ENCODE measurements around the gene RGS7. TPM values are rescaled to one million over a fixed set of nuclear protein-coding genes. Genes with fewer than 3 reads are reported as not detected.

Gene RGS7
- total RNA-seq, 1 experiment from 2014 or later, result 1.5 TPM

DNA sequence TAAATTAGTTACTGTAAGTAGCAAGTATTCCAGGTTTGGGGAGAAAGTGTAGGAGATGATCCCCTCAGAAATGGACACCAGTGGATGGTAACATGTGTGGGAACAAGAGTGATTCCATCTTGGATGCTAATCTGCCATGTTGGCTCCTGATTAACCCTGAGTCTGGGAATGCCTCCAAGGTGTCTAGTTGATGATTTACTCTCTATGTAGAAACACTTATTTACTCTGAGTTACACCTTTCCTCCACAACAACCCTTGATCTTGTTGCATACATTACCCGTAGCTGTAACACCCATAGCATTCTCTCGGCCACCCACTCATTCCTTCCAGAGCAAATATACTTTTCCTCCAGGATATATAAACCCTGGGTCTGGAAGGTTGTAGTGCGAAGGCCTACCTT, 429.2 kb downstream of the RGS7 start:
- Histone ChIP-seq H3K4me2 (ENCODE audit: insufficient read depth, insufficient read length, low read length) (no peak overlapping the region), H3K9me3 (ENCODE audit: control insufficient read depth, low read depth, low read length) (no peaks in the 10 kb centered on the region), H4K91ac (ENCODE audit: insufficient read length, low read depth, low read length) (no peak overlapping the region), H3K27me3 (ENCODE audit: insufficient read depth, low read length) (no peaks in the 10 kb centered on the region), H2BK15ac (ENCODE audit: low read depth, low read length) (no peak overlapping the region), H3K79me2 (ENCODE audit: insufficient read depth, low read length) (no peaks in the 10 kb centered on the region), H4K8ac (replicated peaks; ENCODE audit: insufficient read length, low read depth, low read length) (no peak overlapping the region), H3T11ph (ENCODE audit: low read length) (no peak overlapping the region), H2BK120ac (ENCODE audit: low read depth, low read length, poor library complexity, severe bottlenecking) (no peak overlapping the region), H3K4ac (ENCODE audit: low read depth, low read length) (no peak overlapping the region), H2AK5ac (ENCODE audit: insufficient read length, low read length) (no peak overlapping the region), H4K20me1 (ENCODE audit: control insufficient read depth, insufficient read depth, insufficient read length) (no peaks in the 10 kb centered on the region), H3K23me2 (ENCODE audit: insufficient read length, low read depth, low read length, poor library complexity, severe bottlenecking) (no peaks in the 10 kb centered on the region), H3K79me1 (ENCODE audit: insufficient read depth, low read depth, low read length, poor library complexity, severe bottlenecking) (no peaks in the 10 kb centered on the region), H3K14ac (ENCODE audit: insufficient read depth, low read length) (no peak overlapping the region), H3K23ac (ENCODE audit: insufficient read length, low read depth, low read length) (no peak overlapping the region), H2BK5ac (ENCODE audit: insufficient read length, low read length) (no peak overlapping the region), H2AFZ (ENCODE audit: low read length) (no peak overlapping the region), H3K4me1 (ENCODE audit: insufficient read depth, low read length) (no peaks in the 10 kb centered on the region), H3K18ac (ENCODE audit: insufficient read length, low read depth, low read length) (no peak overlapping the region), H4K5ac (ENCODE audit: insufficient read length, low read depth, low read length) (no peak overlapping the region), H3K56ac (ENCODE audit: insufficient read length, low read depth, low read length) (no peak overlapping the region), H2BK20ac (ENCODE audit: low read depth, low read length, poor library complexity, severe bottlenecking) (no peak overlapping the region), H3K27ac (ENCODE audit: insufficient read length, low read depth, low read length) (no peak overlapping the region), H3K9ac (ENCODE audit: extremely low read depth, insufficient read length, low read length) (no peak overlapping the region), H2BK12ac (ENCODE audit: insufficient read length, low read depth, low read length) (no peak overlapping the region)
- Mint-ChIP-seq H3K27me3 (ENCODE audit: low read depth) (no peaks in the 10 kb centered on the region), H3K4me3 (no peak overlapping the region), H3K9me3 (peaks cover 0 to 3% of the 10 kb centered on the region in 2 experiments; a peak in 1 of 5 replicates), H3K36me3 (ENCODE audit: insufficient read depth in 1 of 3, low read depth in 3 of 3) (peaks cover 0 to 2% (median 0%) of the 10 kb centered on the region in 3 experiments; a peak in 1 of 7 replicates), H3K4me1 (no peaks in the 10 kb centered on the region), H3K27ac (no peak overlapping the region)
- WGBS (ENCODE audit: extremely low coverage, insufficient read length, low lambda C conversion rate), result no CpG with 5 or more reads among the region's 3 CpGs
- DNase-seq, result no peak
- TF ChIP-seq, protein P1, sequence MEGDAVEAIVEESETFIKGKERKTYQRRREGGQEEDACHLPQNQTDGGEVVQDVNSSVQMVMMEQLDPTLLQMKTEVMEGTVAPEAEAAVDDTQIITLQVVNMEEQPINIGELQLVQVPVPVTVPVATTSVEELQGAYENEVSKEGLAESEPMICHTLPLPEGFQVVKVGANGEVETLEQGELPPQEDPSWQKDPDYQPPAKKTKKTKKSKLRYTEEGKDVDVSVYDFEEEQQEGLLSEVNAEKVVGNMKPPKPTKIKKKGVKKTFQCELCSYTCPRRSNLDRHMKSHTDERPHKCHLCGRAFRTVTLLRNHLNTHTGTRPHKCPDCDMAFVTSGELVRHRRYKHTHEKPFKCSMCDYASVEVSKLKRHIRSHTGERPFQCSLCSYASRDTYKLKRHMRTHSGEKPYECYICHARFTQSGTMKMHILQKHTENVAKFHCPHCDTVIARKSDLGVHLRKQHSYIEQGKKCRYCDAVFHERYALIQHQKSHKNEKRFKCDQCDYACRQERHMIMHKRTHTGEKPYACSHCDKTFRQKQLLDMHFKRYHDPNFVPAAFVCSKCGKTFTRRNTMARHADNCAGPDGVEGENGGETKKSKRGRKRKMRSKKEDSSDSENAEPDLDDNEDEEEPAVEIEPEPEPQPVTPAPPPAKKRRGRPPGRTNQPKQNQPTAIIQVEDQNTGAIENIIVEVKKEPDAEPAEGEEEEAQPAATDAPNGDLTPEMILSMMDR (conservative IDR thresholded peaks at IDR 0.05), result no peak
